HCEC 1CT (cell line): Measurements from ENCODE around the gene CFAP68.
"Not testable (repeated sequence)": the region's sequence is repeated elsewhere in the genome, so short reads cannot be mapped to it uniquely, and the experiment has no call there.

Experiments
- DNase-seq: peaks from one replicate; pipeline ENCODE4 v3.0.0-alpha.2; 2017

CFAP68 gene

GRCh38 chr11:111870886-111871692, 8.3 kb upstream of the CFAP68 start, which contains the start of gene ALG9:
Gene ALG9 (minus strand): TSS chr11:111871581. CDS start chr11:111871482, 99 bp downstream.
- peak; percentile 72 for DNase-seq

- DNase-seq = no peak
These were observed 7.6 kb upstream of the CFAP68 start for GRCh38 chr11:111871693-111872161.

- peak; percentile 36 for DNase-seq
These were observed 924 bp upstream of the CFAP68 start for GRCh38 chr11:111878385-111878848.

GRCh38 chr11:111879637-111879960, 258 bp downstream of the CFAP68 start:
- no peak for DNase-seq

GRCh38 chr11:111882202-111882601, 2.9 kb downstream of the CFAP68 start:
- DNase-seq = no peak

- DNase-seq = not testable (repeated sequence)
These were observed 5.7 kb downstream of the CFAP68 start for GRCh38 chr11:111885053-111885452.

- no peak for DNase-seq
These were observed 6.7 kb downstream of the CFAP68 start for GRCh38 chr11:111886032-111886431.

GRCh38 chr11:111886844-111887243, 7.5 kb downstream of the CFAP68 start:
- DNase-seq = no peak

GRCh38 chr11:111905411-111905810, 26.1 kb downstream of the CFAP68 start:
- no peak for DNase-seq

- no peak for DNase-seq
These were observed 27.3 kb downstream of the CFAP68 start for GRCh38 chr11:111906680-111907079.

- no peak for DNase-seq
These were observed 29.4 kb downstream of the CFAP68 start for GRCh38 chr11:111908639-111909305.

GRCh38 chr11:111909378-111909777, 30.0 kb downstream of the CFAP68 start:
- no peak for DNase-seq

GRCh38 chr11:111910676-111911562, 31.6 kb downstream of the CFAP68 start:
- DNase-seq = no peak

- peak; percentile 48 for DNase-seq
These were observed 32.4 kb downstream of the CFAP68 start, which contains the start of gene CRYAB for GRCh38 chr11:111911563-111912401. Gene CRYAB (minus strand): TSS chr11:111911770. CDS start chr11:111911724, 46 bp downstream.

- DNase-seq = no peak
These were observed 33.2 kb downstream of the CFAP68 start, which contains the start of gene HSPB2 for GRCh38 chr11:111912535-111912934. Gene HSPB2 (plus strand): TSS chr11:111912734. CDS start chr11:111912830, 96 bp downstream.

GRCh38 chr11:111913031-111913861, 33.9 kb downstream of the CFAP68 start:
- no peak for DNase-seq

- peak; percentile 36 for DNase-seq
These were observed 34.7 kb downstream of the CFAP68 start for GRCh38 chr11:111913997-111914396.

- no peak for DNase-seq
These were observed 37.4 kb downstream of the CFAP68 start for GRCh38 chr11:111916768-111917167.

GRCh38 chr11:111917312-111917711, 38.0 kb downstream of the CFAP68 start:
- DNase-seq = no peak

- no peak for DNase-seq
These were observed 38.4 kb downstream of the CFAP68 start for GRCh38 chr11:111917788-111918187.
